ENCODE data around the gene C3orf38. TPM values are rescaled to one million over a fixed set of nuclear protein-coding genes. Genes with fewer than 3 reads are reported as not detected.

C3orf38 gene
- total and polyA plus RNA-seq, 2 experiments from 2014 or later, result 22.2 to 30.5 TPM

DNA sequence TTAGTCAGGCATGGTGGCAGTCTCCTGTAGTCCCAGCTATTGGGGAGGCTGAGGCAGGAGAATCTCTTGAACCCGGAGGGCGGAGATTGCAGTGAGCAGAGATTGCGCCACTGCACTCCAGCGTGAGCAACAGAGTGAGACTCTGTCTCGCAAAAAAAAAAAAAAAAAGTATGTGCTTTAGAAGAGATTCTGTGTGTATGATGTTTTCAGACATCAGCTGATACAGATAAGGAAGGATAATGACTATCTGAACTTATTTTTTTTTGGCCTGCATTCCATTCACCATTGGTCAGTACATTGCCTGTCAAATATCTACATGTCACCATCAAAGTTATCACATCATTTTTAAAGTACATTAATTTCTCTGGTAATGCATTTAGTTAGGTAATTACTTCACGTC is 17.4 kb downstream of the C3orf38 start (continued):
- TF ChIP-seq, protein P1, sequence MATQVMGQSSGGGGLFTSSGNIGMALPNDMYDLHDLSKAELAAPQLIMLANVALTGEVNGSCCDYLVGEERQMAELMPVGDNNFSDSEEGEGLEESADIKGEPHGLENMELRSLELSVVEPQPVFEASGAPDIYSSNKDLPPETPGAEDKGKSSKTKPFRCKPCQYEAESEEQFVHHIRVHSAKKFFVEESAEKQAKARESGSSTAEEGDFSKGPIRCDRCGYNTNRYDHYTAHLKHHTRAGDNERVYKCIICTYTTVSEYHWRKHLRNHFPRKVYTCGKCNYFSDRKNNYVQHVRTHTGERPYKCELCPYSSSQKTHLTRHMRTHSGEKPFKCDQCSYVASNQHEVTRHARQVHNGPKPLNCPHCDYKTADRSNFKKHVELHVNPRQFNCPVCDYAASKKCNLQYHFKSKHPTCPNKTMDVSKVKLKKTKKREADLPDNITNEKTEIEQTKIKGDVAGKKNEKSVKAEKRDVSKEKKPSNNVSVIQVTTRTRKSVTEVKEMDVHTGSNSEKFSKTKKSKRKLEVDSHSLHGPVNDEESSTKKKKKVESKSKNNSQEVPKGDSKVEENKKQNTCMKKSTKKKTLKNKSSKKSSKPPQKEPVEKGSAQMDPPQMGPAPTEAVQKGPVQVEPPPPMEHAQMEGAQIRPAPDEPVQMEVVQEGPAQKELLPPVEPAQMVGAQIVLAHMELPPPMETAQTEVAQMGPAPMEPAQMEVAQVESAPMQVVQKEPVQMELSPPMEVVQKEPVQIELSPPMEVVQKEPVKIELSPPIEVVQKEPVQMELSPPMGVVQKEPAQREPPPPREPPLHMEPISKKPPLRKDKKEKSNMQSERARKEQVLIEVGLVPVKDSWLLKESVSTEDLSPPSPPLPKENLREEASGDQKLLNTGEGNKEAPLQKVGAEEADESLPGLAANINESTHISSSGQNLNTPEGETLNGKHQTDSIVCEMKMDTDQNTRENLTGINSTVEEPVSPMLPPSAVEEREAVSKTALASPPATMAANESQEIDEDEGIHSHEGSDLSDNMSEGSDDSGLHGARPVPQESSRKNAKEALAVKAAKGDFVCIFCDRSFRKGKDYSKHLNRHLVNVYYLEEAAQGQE (IDR thresholded peaks at IDR 0.05; ENCODE audit: unreplicated experiment), result no peak
- no peak for TF ChIP-seq EZH2phosphoT487 (IDR thresholded peaks at IDR 0.05; ENCODE audit: unreplicated experiment)

DNA sequence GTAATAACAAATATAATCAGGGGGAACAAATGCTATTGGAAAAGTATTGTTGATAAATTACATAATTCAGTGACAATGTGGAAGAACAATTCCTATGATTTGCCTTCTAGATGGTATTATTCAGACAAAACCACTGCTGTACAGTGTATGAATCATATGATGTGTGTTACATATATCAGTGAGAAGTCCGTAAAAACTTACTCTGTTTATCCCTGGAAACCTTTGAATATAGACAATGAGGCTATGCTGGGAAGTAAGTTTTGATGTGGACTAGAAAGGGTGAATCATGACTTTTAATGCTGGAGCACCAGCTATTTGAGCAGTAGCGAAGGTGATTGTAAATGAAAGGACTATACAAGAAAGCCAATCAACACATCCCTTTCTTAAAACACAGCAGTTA is 17.9 kb downstream of the C3orf38 start:
- Histone ChIP-seq H3F3A (replicated peaks; ENCODE audit: low read depth) (no peaks in the 10 kb centered on the region), H3K9me2 (ENCODE audit: insufficient read depth) (no peaks in the 10 kb centered on the region), H3K79me2 (replicated peaks; ENCODE audit: insufficient read depth) (peaks cover 6% of the 10 kb centered on the region; the same call in 1 of the 2 replicates), H3K27me3 (ENCODE audit: insufficient read depth) (no peaks in the 10 kb centered on the region), H4K20me1 (replicated peaks; ENCODE audit: insufficient read depth) (no peaks in the 10 kb centered on the region; the same call in 1 of the 2 replicates), H3K4me1 (ENCODE audit: insufficient read depth) (no peaks in the 10 kb centered on the region), H3K27ac (ENCODE audit: low read depth) (no peak overlapping the region), H3K4me2 (no peak overlapping the region), H3K36me3 (ENCODE audit: insufficient read depth) (peaks cover 3% of the 10 kb centered on the region; the same call in 1 of the 2 replicates), H3K4me3 (no peak overlapping the region), H2AFZ (no peak overlapping the region)
- DNase-seq (ENCODE audit: low spot score), result no peak
- H3K9me3 Mint-ChIP-seq, result no peaks in the 10 kb centered on the region
- TF ChIP-seq ZNF114 (CRISPR knock-in tag; IDR thresholded peaks at IDR 0.05), result no peak
- no peak for TF ChIP-seq CREB1 (CRISPR knock-in tag; IDR thresholded peaks at IDR 0.05; ENCODE audit: low read depth)
- TF ChIP-seq, protein P2, sequence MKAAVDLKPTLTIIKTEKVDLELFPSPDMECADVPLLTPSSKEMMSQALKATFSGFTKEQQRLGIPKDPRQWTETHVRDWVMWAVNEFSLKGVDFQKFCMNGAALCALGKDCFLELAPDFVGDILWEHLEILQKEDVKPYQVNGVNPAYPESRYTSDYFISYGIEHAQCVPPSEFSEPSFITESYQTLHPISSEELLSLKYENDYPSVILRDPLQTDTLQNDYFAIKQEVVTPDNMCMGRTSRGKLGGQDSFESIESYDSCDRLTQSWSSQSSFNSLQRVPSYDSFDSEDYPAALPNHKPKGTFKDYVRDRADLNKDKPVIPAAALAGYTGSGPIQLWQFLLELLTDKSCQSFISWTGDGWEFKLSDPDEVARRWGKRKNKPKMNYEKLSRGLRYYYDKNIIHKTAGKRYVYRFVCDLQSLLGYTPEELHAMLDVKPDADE (IDR thresholded peaks at IDR 0.05), result no peak
- no peak for TF ChIP-seq EZH2 (IDR thresholded peaks at IDR 0.05; ENCODE audit: low read depth, unreplicated experiment)
- TF ChIP-seq STAT1 (IDR thresholded peaks at IDR 0.05; ENCODE audit: unreplicated experiment), result no peak
- TF ChIP-seq, protein P3, sequence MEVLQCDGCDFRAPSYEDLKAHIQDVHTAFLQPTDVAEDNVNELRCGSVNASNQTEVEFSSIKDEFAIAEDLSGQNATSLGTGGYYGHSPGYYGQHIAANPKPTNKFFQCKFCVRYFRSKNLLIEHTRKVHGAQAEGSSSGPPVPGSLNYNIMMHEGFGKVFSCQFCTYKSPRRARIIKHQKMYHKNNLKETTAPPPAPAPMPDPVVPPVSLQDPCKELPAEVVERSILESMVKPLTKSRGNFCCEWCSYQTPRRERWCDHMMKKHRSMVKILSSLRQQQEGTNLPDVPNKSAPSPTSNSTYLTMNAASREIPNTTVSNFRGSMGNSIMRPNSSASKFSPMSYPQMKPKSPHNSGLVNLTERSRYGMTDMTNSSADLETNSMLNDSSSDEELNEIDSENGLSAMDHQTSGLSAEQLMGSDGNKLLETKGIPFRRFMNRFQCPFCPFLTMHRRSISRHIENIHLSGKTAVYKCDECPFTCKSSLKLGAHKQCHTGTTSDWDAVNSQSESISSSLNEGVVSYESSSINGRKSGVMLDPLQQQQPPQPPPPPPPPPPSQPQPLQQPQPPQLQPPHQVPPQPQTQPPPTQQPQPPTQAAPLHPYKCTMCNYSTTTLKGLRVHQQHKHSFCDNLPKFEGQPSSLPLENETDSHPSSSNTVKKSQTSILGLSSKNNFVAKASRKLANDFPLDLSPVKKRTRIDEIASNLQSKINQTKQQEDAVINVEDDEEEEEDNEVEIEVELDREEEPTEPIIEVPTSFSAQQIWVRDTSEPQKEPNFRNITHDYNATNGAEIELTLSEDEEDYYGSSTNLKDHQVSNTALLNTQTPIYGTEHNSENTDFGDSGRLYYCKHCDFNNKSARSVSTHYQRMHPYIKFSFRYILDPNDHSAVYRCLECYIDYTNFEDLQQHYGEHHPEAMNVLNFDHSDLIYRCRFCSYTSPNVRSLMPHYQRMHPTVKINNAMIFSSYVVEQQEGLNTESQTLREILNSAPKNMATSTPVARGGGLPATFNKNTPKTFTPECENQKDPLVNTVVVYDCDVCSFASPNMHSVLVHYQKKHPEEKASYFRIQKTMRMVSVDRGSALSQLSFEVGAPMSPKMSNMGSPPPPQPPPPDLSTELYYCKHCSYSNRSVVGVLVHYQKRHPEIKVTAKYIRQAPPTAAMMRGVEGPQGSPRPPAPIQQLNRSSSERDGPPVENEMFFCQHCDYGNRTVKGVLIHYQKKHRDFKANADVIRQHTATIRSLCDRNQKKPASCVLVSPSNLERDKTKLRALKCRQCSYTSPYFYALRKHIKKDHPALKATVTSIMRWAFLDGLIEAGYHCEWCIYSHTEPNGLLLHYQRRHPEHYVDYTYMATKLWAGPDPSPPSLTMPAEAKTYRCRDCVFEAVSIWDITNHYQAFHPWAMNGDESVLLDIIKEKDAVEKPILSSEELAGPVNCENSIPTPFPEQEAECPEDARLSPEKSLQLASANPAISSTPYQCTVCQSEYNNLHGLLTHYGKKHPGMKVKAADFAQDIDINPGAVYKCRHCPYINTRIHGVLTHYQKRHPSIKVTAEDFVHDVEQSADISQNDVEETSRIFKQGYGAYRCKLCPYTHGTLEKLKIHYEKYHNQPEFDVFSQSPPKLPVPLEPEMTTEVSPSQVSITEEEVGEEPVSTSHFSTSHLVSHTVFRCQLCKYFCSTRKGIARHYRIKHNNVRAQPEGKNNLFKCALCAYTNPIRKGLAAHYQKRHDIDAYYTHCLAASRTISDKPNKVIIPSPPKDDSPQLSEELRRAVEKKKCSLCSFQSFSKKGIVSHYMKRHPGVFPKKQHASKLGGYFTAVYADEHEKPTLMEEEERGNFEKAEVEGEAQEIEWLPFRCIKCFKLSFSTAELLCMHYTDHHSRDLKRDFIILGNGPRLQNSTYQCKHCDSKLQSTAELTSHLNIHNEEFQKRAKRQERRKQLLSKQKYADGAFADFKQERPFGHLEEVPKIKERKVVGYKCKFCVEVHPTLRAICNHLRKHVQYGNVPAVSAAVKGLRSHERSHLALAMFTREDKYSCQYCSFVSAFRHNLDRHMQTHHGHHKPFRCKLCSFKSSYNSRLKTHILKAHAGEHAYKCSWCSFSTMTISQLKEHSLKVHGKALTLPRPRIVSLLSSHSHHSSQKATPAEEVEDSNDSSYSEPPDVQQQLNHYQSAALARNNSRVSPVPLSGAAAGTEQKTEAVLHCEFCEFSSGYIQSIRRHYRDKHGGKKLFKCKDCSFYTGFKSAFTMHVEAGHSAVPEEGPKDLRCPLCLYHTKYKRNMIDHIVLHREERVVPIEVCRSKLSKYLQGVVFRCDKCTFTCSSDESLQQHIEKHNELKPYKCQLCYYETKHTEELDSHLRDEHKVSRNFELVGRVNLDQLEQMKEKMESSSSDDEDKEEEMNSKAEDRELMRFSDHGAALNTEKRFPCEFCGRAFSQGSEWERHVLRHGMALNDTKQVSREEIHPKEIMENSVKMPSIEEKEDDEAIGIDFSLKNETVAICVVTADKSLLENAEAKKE (CRISPR knock-in tag; IDR thresholded peaks at IDR 0.05), result no peak
- no peak for TF ChIP-seq POLR2AphosphoS5 (IDR thresholded peaks at IDR 0.05; ENCODE audit: low read depth)
- TF ChIP-seq ZNF331 (CRISPR knock-in tag; IDR thresholded peaks at IDR 0.05; ENCODE audit: low read depth), result no peak
- no peak for TF ChIP-seq EZH2phosphoT487 (IDR thresholded peaks at IDR 0.05; ENCODE audit: unreplicated experiment)
- TF ChIP-seq JUNB (IDR thresholded peaks at IDR 0.05; ENCODE audit: unreplicated experiment), result no peak
- no peak for TF ChIP-seq NANOG (IDR thresholded peaks at IDR 0.05; ENCODE audit: borderline replicate concordance)
- TF ChIP-seq, protein P4, sequence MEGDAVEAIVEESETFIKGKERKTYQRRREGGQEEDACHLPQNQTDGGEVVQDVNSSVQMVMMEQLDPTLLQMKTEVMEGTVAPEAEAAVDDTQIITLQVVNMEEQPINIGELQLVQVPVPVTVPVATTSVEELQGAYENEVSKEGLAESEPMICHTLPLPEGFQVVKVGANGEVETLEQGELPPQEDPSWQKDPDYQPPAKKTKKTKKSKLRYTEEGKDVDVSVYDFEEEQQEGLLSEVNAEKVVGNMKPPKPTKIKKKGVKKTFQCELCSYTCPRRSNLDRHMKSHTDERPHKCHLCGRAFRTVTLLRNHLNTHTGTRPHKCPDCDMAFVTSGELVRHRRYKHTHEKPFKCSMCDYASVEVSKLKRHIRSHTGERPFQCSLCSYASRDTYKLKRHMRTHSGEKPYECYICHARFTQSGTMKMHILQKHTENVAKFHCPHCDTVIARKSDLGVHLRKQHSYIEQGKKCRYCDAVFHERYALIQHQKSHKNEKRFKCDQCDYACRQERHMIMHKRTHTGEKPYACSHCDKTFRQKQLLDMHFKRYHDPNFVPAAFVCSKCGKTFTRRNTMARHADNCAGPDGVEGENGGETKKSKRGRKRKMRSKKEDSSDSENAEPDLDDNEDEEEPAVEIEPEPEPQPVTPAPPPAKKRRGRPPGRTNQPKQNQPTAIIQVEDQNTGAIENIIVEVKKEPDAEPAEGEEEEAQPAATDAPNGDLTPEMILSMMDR (conservative IDR thresholded peaks at IDR 0.05; ENCODE audit: low read depth in 2 of 2), result no peak
- peaks cover 3% of the 10 kb centered on the region for H3K27me3 Mint-ChIP-seq (ENCODE audit: insufficient read depth, low read depth, poor library complexity)
- no peak overlapping the region for H3K4me3 Mint-ChIP-seq
- H3K36me3 Mint-ChIP-seq (ENCODE audit: low read depth), result peaks cover 23% of the 10 kb centered on the region; the same call in 2 of the 3 replicates
- ATAC-seq, result no peak
- H3K27ac Mint-ChIP-seq, result no peak overlapping the region
- H3K4me1 Mint-ChIP-seq, result peaks cover 2% of the 10 kb centered on the region; the same call in 1 of the 3 replicates

Measured in GM23338 (cell line).